Nephron (organoid): Measurements from ENCODE around the gene CARD11.
"Not testable (repeated sequence)": the region's sequence is repeated elsewhere in the genome, so short reads cannot be mapped to it uniquely, and the experiment has no call there.

Experiments used
- H3K27ac Mint-ChIP-seq, 3 experiments: 2 replicates each; pipeline ENCODE4 v1.8.0; 2020; ENCODE audit warnings: mixed read lengths in 3 of 3, mild to moderate bottlenecking in 2 of 3, moderate library complexity in 1 of 3
- H3K27me3 Mint-ChIP-seq: 2 replicates; pipeline ENCODE4 v1.8.0; 2021; ENCODE audit warnings: low read depth, mild to moderate bottlenecking, moderate library complexity, mixed read lengths
- H3K36me3 Mint-ChIP-seq: 2 replicates; pipeline ENCODE4 v1.8.0; 2020; ENCODE audit warnings: low read depth, mixed read lengths
- H3K4me1 Mint-ChIP-seq: 2 replicates; pipeline ENCODE4 v1.8.0; 2020; ENCODE audit warnings: mixed read lengths
- H3K4me3 Mint-ChIP-seq, 3 experiments: 2 replicates each; pipeline ENCODE4 v1.8.0; 2020; ENCODE audit warnings: mild to moderate bottlenecking in 3 of 3, mixed read lengths in 3 of 3, moderate library complexity in 2 of 3
- H3K9me3 Mint-ChIP-seq: 2 replicates; pipeline ENCODE4 v1.8.0; 2020; ENCODE audit warnings: mixed read lengths
- CTCF ChIP-seq, 3 experiments: fragments of 200-600 bp; sonication (generic); IDR thresholded peaks; one replicate each; pipeline ENCODE4 v1.5.0; 2021; ENCODE audit warnings: antibody characterized with exemption in 3 of 3; ENCODE audit not compliant: unreplicated experiment in 3 of 3

Gene CARD11

GRCh38 chr7:3027005-3027845 lies 16.4 kb downstream of the CARD11 start:
- Mint-ChIP-seq H3K4me1 (peaks cover 12% of the 10 kb centered on the region), H3K27ac (no peak overlapping the region), H3K4me3 (no peak overlapping the region), H3K9me3 (peaks cover 15% of the 10 kb centered on the region), H3K27me3 (peaks cover 11% of the 10 kb centered on the region), H3K36me3 (no peaks in the 10 kb centered on the region)
- TF ChIP-seq CTCF (IDR thresholded peaks at IDR 0.05; ENCODE audit: unreplicated experiment in 3 of 3) = no peak

- Mint-ChIP-seq H3K27ac (no peak overlapping the region), H3K27me3 (peaks cover 11% of the 10 kb centered on the region), H3K4me1 (peaks cover 8% of the 10 kb centered on the region), H3K9me3 (peaks cover 24% of the 10 kb centered on the region), H3K4me3 (no peak overlapping the region), H3K36me3 (peaks cover under 1% of the 10 kb centered on the region)
- no peak for TF ChIP-seq CTCF (IDR thresholded peaks at IDR 0.05; ENCODE audit: unreplicated experiment in 3 of 3)
Measured at GRCh38 chr7:3025616-3026015, 18.1 kb downstream of the CARD11 start.

GRCh38 chr7:3021825-3022224 lies 21.8 kb downstream of the CARD11 start:
- Mint-ChIP-seq H3K4me3 (no peak overlapping the region), H3K9me3 (peaks cover 34% of the 10 kb centered on the region), H3K27me3 (no peaks in the 10 kb centered on the region), H3K27ac (no peak overlapping the region), H3K4me1 (no peaks in the 10 kb centered on the region), H3K36me3 (peaks cover 4% of the 10 kb centered on the region)
- TF ChIP-seq CTCF (IDR thresholded peaks at IDR 0.05; ENCODE audit: unreplicated experiment in 3 of 3) = no peak

GRCh38 chr7:3021224-3021623 lies 22.4 kb downstream of the CARD11 start:
- not testable (repeated sequence) for H3K27ac Mint-ChIP-seq, H3K4me1 Mint-ChIP-seq, H3K27me3 Mint-ChIP-seq, H3K36me3 Mint-ChIP-seq, H3K4me3 Mint-ChIP-seq
- H3K9me3 Mint-ChIP-seq = peaks cover 34% of the 10 kb centered on the region

GRCh38 chr7:3020416-3020815 lies 23.3 kb downstream of the CARD11 start:
- Mint-ChIP-seq H3K4me3 (no peak overlapping the region), H3K27ac (no peak overlapping the region), H3K36me3 (peaks cover 4% of the 10 kb centered on the region), H3K27me3 (no peaks in the 10 kb centered on the region), H3K9me3 (peaks cover 31% of the 10 kb centered on the region), H3K4me1 (no peaks in the 10 kb centered on the region)
- no peak for TF ChIP-seq CTCF (IDR thresholded peaks at IDR 0.05; ENCODE audit: unreplicated experiment in 3 of 3)

GRCh38 chr7:3019801-3020200 lies 23.9 kb downstream of the CARD11 start:
- peaks cover 31% of the 10 kb centered on the region for H3K9me3 Mint-ChIP-seq
- TF ChIP-seq CTCF (IDR thresholded peaks at IDR 0.05; ENCODE audit: unreplicated experiment in 3 of 3) = no peak
- H3K4me3 Mint-ChIP-seq = no peak overlapping the region
- peaks cover 4% of the 10 kb centered on the region for H3K36me3 Mint-ChIP-seq
- H3K4me1 Mint-ChIP-seq = no peaks in the 10 kb centered on the region
- H3K27ac Mint-ChIP-seq = no peak overlapping the region
- H3K27me3 Mint-ChIP-seq = no peaks in the 10 kb centered on the region
